HG03139 (cell line): Measurements from ENCODE around the gene RAB3C.

Experiments used
- ATAC-seq: cut with Tn5 transposase; IDR thresholded peaks from one replicate; pipeline ENCODE4 v1.9.1; 2021; ENCODE audit not compliant: unreplicated experiment

RAB3C gene

GRCh38 chr5:58718269-58718978, 135.5 kb downstream of the RAB3C start:
- ATAC-seq, result no peak

DNA sequence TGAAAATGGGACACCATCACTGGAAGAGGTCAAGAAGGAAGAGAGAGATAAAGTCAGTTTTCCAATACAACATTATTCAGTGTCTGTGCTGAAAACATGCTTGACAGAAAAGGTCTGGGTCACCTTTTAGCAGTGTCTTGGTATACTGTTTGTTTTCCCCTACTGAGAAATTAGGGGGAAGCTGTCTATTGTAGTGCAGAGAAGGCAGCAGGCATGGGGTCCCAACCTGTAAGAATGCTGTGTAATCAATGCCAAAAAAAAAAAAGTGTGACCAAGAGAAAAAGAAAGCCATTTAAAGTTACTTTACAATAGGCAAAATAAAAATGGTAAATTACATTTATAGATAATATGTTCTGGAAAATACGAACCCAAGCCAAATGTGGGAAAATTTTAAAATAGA, 139.3 kb downstream of the RAB3C start:
- no peak for ATAC-seq

DNA sequence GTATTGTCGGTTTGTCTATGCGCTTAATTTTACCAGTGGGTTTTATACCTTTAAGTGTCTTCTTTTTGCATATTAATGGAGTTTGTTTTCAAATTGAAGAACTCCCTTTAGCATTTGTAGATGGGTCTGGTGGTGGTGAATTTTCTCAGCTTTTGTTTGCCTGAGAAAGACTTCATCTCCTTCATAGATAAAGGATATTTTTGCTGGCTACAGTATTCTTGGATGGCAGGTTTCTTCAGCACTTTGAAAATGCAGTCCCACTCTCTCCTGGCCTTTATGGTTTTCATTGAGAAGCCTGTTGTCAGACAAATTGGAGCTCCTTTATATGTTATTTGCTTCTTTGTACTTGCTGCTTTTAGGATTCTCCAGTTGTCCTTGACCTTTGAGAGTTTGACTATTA, 142.1 kb downstream of the RAB3C start:
- ATAC-seq, result no peak

DNA sequence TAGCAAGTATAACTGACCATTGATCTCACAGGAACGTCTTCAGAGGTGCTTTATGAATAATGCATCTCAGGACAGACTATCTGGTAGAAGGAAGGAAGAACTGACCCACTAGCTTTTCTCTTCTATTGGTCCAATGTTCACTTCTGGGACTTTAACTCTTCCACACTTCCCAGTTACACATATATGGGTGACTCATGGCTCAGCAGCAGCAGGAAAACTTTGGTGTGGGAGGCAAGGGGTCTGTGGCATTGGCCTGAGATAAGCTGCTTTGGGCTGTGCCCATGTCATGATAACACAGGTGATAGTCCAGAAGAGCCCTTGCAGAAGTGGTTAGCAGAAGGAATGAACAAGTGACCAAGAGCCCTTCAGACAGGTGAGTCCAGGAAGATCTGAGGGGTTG, 148.8 kb downstream of the RAB3C start:
- no peak for ATAC-seq

GRCh38 chr5:58735637-58736036, 152.8 kb downstream of the RAB3C start:
- ATAC-seq, result no peak

DNA sequence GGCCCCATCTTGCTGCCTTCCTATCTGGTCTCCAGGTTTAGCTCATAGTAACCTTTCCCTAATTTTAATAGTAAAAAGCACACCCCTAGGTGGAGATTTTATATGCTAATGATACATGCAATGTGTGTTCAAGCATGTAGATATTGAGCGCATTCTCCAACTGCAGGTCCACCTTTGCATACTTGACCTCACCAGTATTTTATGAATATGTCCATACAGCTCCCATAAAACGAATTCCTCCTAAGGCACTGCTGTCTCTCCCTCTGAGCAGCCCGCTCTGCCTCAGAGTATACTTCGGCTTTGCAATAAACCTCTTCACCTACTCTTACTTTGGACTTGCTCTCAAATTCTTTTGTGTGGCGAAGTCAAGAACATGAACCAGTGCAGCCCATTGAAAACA, 153.3 kb downstream of the RAB3C start:
- no peak for ATAC-seq

GRCh38 chr5:58737671-58738070, 154.8 kb downstream of the RAB3C start:
- no peak for ATAC-seq

DNA sequence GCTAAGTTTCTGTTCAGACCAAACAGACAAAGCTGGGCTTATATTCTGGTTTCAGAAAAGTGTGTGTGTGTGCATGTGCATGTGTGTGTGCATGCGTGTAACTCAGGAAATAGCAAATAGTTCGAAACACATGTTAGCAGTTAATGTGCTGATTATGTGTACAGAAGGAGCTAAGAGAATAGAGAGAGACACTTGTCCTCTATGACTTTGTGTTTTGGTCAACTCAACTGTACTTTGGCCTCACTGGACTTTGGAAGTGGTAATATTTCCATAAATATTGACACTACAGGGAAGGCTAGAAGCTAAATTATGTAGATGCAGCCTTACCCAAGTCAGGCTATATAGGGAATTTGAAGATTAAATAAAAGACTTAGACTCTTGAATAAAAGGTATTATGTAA, 155.5 kb downstream of the RAB3C start:
- no peak for ATAC-seq

- no peak for ATAC-seq
These were observed 156.2 kb downstream of the RAB3C start for GRCh38 chr5:58739051-58739450.

- no peak for ATAC-seq
These were observed 158.1 kb downstream of the RAB3C start for GRCh38 chr5:58740956-58741355.

DNA sequence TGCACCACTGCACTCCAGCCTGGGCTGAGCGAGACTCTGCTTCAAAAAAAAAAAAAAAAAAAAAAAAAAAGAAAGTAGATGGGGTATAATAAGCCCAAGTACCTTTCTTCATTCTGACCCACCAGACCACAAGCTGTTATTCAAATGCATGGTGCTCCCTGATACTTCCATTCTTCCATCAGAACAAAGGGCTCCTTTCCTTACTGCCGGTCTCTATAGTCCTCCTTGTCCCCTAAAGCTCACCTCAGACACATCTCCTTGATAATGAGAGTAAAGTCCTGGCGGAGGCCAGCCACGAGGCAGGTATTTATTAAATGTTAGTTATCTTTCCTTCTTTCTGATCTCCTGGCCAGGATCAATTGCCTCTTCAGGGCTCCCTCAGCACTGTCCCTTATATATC, 162.5 kb downstream of the RAB3C start:
- ATAC-seq, result no peak

GRCh38 chr5:58746321-58746720, 163.4 kb downstream of the RAB3C start:
- ATAC-seq, result no peak

GRCh38 chr5:58750036-58750435, 167.2 kb downstream of the RAB3C start:
- ATAC-seq, result no peak

DNA sequence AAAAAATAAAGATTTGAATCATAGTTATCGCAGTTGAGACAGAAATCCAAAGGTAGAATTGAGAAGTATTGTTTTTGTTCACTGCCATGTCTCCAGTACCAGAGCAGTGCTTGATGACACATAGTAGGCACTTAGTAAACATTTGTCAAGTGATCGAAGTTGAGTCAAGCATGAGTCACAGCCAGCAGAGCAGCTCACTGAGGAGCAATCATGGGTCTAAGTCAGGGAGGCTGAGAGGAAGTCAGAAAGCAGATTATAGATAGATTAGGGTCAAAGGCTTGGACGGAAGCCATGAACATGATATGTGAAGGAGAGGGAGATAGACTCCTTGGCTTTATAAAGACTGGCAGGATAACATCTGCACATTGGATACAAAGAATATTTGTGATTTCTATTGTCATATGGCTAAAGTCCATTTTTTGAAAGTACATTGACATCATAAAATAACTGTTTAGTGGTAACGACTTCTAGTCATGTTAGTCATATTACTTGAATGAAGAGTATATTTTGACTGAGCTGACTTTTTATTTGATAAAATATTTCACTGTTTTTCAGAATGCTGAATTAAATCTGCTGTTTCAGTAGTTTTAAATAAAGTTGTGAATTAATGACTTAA, 168.5 kb downstream of the RAB3C start:
- no peak for ATAC-seq

DNA sequence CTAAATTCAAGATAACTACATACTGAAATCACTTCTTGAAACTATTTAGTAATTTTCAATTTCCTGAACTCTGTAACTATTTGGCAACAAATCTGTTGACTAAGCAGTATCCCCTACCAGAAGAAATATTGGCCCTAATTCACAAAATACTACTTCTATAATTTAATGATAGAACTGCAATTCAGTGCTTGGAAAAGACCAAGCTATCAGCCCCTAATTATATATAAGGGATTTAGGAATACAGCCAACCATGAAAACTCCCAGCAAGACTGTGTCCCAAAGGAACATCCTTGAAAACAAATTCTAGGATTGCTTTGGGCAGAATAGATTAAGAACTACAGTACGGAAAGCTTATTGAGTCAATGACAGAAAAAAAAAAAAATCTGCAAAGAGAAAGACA, 169.2 kb downstream of the RAB3C start:
- no peak for ATAC-seq

GRCh38 chr5:58753446-58753845, 170.6 kb downstream of the RAB3C start:
- ATAC-seq, result no peak

GRCh38 chr5:58754250-58754649, 171.4 kb downstream of the RAB3C start:
- ATAC-seq, result no peak

DNA sequence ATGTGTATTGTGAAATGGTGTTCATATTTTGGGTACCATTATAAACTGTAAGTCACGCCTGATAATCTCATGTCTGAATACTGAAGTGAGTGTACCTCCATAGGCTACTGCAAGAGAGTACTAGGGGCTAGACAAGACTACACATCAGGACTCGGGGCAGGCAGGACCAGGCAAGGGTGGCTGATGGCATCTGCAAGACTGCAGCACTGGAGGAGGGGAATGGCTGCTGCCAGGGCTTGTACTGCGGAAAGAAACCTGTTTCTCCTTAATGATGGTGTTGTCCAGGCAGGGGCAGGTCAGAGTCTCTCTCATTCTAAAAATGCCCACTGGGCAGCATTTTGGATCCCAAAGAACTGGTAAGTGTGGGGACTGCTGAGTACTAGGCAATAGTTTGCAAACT, 172.5 kb downstream of the RAB3C start:
- ATAC-seq, result no peak

DNA sequence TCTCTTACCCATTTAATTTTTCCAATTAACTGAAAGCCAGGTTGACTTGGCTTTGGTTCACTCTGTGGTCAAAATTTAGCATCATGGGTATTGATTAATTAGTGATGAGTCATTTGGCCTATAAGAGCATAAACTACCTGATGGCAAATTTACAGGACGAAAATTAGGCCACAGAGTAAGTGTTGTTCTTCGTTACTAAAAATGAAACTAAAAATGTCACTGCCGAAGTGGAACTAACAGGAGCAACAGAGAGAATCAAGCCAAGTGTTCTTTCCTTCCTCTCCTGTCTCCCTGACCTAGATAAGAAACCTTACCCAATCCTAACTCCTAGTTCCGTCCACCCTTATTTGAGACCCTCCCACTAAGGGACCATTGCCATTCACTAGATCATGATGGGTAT, 176.9 kb downstream of the RAB3C start:
- ATAC-seq, result peak; percentile 85

DNA sequence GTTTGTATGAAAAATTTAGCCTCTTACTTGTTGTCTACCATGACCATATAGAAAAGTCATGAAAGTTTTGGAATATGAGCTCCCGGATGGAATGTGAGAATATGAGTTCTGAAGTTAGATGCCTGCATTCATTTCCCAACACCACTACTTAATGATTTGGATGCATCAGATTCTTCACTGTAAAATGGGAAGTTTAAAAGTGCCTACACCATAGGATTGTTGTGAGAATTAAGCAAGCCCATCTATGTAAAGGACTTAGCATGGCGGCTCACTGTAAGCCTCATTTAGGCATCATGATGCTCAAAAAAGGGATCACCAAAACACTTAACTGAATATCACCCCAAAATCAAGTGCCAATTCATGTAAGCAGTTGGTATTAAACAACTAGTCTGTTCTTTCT, 177.3 kb downstream of the RAB3C start:
- ATAC-seq, result no peak

- no peak for ATAC-seq
These were observed 178.5 kb downstream of the RAB3C start for GRCh38 chr5:58761407-58761806.

GRCh38 chr5:58763390-58763789, 180.5 kb downstream of the RAB3C start:
- no peak for ATAC-seq

DNA sequence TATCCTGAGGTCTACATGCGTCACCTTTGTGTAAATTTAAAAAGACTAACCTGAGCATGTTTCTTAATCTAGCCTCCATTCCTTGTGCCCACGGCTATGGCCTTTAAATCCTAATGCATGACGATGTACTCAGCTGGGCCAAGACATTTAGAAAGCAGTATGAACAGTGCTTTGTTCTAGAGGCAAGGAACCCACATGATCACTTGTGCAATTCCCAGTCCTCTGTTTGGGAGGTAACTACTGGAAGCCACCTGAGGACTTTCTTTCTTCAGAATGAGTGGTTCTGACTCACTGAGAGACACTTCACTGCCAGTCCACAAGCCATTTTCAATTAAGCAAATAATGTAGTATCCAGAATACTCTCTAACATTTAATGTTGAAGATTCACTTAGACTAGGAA, 181.3 kb downstream of the RAB3C start:
- no peak for ATAC-seq
